Measurements from ENCODE around the gene KRT6C.

KRT6C gene

DNA sequence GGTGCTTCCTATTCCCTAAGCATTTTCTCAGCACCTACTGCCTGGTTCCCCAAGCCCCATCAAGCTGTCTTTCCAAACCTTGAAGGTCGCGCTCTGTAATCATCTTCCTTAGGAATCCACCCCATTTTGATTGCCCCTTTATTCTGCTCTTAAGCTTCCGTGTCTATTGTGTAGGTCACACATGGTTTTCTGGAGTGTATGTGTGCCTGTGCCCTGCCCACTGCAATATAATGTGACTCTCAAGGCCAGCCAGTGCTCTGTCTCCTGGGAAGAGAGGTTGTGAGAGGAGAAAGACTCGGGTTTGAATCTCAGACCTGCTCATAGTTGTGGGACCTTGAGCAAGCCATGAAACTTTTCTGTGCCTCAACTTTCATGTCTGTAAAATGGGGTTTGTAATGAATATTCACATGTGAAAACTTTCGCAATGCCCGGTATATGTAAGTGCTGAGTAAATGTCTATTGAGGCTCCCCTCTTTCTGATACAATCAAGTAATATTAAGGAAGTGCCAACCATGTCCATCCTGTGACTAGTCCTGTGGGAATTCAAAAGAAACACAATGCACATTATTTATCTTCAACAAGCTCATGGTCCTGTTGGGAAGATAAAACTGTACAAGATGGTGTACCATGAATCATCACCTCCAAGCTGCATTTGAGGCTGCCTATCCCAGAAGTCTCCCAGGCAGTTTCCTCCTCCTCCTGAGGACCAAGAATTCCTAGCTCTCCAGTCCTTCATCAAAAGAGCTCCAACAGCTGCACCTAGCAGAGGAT, 38.7 kb downstream of the KRT6C start:
- no peak for DNase-seq (ENCODE audit: low read depth in 2 of 2)

DNA sequence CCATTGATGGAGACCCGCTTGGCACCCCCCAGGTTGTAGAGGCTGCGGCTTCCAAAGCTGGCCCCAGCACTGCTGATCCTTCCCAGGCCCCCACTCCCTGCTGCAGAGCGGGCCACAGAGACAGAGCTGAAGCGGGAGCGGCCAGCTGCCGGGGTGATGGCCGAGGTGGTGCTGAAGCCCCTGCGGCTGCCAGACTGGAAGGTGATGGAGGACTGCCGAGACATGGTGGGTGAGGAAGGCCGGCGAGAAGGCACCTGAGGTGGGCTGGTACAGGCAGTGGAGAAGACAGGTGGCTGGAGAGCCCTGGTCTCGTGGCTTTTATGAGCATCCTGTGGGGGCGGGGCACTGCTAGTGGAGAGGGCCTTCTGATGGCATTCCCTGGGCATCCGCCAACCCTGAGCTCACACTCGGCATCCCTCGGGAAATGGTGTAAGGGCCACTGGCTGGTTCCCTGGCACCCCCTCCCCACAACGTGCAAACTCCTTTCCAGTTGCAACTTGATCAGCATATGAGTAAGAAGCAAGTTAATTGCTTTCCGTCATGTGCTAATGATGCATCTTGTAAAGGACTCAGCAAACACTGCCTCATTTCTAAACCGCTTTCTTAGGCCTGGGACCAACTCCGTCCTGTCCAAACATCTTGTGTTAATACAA, 39.4 kb downstream of the KRT6C start, which contains the start of gene KRT75:
TSS of gene KRT75 (minus strand) at position 291 of the 653 bp plus-strand sequence. CDS start at position 224, 67 bp downstream.
- no peak for DNase-seq (ENCODE audit: low read depth in 2 of 2)

DNA sequence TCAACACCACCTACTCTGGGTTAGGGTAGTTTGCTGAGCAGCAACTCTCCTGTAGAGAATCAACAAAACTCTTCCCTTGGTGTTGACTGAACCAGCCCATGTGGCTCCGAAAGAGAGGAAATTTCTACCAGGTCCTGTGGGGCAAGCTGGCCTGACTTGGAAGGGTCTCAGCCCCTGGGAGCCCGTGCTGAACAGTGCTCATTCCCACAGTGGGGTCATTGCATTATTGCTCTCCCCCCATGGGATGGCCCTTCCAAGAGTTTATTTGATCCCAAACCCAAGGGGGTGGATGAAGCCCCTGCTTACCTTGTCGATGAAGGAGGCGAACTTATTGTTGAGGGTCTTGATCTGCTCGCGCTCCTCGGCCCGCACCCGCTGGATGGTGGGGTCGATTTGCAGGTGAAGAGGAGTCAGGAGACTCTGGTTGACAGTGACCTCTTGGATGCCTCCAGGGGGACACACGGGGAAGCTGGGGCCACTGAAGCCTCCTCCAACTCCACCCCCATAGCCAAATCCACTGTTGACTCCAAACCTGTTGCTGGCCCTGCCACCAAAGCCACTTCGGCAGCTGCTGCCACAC, 40.0 kb downstream of the KRT6C start:
- no peak for DNase-seq (ENCODE audit: low read depth in 2 of 2)

DNA sequence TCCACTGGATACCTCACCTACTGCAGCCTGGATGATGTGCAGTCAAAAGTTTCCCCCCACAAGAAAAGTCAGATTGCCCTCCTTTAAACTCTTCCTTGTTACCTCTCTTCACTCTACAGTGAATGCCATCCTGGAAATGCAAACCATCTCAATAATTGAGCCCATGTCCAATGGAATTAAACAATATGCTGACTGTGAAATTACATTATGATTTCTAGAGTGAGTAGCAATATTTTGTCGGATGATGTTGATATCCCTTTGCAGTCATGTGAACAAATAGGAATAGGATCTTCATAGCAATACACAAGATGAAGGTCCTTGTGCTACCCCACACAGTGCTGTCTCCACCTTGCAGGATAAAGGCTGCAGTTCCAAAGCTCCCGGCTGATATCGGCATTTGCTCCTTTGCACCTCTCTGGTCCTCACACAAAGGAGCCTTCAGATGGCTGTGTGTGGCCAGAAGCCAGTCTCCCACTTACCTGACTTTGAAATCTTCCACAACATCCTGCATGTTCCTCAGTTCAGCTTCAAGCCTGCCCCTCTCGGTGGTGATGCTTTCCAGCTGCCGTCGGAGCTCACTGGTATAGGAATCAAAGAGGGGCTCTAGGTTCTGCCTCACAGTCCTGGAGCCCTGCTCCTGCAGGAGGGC, 40.9 kb downstream of the KRT6C start:
- DNase-seq (ENCODE audit: low read depth in 2 of 2) = no peak

DNA sequence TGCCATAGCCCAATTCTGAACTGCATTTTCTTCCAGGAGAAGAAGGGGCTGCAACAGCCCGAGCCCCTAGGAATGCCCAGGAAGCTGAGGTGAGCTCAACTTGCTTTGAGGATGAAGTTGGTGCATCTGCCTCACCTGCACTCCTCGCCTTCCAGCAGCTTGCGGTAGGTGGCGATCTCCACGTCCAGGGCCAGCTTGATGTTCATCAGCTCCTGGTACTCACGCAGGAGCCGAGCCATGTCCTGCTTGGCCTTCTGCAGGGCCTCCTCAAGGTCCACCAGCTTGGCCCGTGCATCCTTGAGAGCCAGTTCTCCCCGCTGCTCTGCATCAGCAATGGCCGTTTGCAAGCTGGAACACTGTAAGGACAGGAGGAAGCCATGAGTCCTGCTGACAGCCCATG, 45.5 kb downstream of the KRT6C start:
- DNase-seq (ENCODE audit: low read depth in 2 of 2) = no peak

DNA sequence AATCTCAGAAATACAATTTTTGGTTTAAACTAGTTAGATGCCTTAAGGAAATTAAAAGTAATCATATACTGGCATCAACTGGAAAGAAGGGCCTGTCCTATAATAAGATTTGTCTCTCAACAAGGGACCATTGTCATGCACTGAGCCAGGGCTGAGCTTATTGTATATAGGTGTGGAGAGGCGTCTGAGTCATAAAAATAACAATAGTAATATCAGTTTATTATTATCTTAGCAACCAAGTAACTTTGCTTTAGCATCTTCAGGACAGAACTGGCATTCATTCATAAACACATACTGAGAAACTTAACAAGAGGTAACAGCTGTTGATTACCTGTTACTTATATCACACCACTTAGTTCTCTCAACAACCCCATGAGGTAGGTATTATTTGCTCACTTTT, 46.5 kb downstream of the KRT6C start:
- DNase-seq (ENCODE audit: low read depth in 2 of 2) = no peak

DNA sequence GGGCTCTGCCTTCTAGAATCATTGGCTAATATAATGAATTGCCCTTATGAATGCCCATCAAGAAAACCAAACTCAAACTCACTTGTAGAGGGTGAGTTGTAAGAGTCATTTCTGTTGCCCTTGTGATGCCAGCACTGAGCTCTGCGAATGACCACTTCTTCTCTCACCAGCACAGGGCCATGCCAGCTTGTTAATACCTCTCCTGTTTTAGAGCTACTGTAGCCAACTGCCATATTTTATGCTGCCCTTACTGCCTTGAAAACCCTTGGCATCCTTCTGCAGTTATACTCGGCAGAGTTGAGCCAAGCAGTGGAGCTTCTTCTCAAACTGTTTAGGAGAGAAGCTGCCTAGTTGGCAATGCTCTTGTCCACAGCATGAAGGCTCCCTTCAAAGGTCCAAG, 47.6 kb downstream of the KRT6C start:
- DNase-seq (ENCODE audit: low read depth in 2 of 2) = no peak

DNA sequence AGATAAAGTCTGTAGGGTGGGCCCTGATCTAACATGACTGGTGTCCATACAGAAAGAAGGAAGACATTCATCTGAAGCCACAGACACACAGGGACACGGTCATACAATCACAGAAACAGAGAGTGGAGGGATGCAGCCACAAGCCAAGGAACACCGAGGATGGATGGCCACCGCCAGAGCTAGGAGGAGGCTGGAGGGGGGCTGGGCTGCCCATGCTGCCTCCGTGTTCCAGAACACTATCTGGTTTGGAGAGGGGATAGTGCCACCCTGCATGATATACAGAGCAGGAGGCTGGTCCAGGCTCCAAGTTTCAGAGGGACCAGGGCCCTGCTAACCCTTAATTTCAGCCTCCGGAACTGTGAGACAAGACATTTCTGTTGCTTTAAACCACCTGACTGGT, 48.1 kb downstream of the KRT6C start:
- no peak for DNase-seq (ENCODE audit: low read depth in 2 of 2)

DNA sequence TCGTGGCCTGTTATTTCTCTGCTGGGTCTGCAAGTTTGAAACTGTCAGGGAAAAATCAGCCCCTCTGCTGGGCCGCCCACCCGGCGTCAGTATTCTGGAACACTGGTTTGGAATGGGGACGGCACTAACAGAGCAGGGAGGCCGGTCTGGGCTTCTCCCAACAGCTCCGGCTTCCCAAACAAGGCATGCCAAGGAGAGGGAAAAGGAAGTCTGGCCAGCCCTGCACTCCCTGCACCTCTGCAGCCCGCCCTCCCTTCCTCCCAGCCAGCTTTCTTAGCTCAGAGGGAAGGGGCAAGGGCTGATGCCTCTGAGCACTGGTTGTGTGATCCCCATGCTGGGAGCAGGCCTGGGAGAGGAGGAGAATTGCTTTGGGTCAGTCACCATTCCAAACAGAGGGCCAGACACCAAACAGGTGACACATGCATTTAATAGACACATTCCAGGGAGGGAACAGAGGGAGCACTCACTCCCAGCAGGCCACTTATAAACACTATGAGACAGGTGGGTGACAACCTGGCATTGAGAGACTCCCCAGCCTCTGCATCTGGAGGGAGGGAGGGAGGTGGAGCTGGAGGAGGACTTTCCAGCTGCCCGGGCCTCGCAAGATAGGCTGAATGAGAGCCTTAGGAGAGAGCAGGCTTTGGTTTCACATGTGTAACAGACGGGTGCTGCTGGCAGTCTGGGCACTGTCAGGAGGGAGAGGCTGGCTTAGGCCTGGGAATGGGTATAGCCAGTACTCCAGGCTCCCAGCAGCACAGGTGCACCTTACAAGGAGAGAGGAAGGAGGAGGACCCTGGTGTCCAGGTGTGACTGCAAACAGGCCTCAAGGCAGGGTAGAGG, 49.7 kb downstream of the KRT6C start:
- no peak for DNase-seq (ENCODE audit: low read depth in 2 of 2)

DNA sequence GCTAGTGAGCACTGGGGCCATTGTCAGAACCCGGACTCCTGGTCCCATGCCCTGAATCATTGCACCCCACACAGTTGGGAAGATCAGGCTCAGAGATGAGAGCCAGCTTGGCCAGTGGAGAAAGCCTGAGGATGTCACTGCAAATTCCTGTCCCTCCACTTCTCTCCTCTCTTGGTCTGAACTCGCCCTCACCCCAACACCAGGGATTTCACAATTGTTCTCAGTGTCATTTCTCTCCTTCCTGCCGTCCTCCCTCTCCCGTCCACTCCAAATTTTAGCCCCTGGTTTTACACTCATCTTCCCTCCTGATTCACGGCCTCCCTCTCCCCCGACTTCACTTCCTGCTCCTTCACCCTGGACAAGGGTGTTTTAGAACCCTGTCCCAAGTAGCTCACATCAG, 50.6 kb downstream of the KRT6C start:
- no peak for DNase-seq (ENCODE audit: low read depth in 2 of 2)

DNA sequence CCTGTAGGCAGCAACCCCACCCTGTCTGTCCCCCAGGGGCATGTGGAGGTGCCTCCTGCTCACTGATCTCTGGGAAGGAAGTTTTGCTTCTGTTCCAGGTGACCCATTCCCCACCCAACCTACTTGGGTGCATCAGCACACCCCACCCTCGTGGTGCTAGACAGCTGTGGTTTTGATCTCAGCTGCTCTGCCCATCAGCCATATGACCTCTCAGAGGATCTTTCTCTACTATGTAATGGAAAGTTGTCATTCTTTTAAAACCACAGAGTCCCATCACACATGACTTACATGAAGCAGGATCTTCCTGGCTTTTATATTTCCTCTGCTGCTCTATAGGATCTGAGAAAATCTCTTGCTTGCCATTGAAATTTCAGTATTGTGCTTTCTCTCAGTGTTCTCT, 53.9 kb downstream of the KRT6C start:
- no peak for DNase-seq (ENCODE audit: low read depth in 2 of 2)

DNA sequence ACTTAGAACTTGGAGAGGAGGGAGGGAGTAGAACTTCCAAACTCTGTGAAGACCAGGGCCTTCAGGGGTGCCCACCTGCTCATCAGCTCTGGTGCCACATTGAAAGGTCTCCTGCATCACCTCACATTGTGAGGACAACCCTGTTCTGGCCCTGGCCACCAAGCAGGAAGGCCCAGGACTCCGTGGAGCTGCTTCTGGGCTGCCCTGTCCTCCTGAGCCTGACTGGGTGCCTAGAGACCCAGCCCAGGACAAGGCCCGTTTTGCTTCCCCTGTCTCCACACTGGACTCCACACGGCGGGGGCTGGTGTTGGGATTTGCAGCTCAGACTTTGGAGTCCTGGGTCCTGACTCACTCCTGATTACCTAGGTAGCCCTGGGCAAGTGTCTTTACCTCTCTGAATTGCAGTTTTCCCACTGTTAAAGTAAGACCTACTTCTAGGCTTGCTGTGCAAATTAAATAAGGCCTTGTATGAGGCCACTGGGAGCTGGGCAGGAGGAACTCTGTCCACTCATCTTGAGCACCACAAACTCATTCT, 55.0 kb downstream of the KRT6C start:
- no peak for DNase-seq (ENCODE audit: low read depth in 2 of 2)
